Ovary (tissue), 9 donors: Measurements from ENCODE around the gene ITGAE. TPM values are rescaled to one million over a fixed set of nuclear protein-coding genes. Genes with fewer than 3 reads are reported as not detected.
"Not testable (repeated sequence)": the region's sequence is repeated elsewhere in the genome, so short reads cannot be mapped to it uniquely, and the experiment has no call there.

ENCODE experiments used
- DNase-seq, 5 donors: peaks; one replicate each; pipeline ENCODE4 v3.0.0-alpha.2; 2019 to 2020
- H3K27ac ChIP-seq, 2 donors: fragments of 200-600 bp; one replicate each; pipeline versions ENCODE4 v1.5.1 to v1.8.0; 2019 to 2022
- H3K27me3 ChIP-seq: fragments of 200-600 bp; one replicate; pipeline ENCODE4 v1.8.0; 2022
- H3K36me3 ChIP-seq: fragments of 200-600 bp; sonication (generic); one replicate; pipeline ENCODE4 v1.5.1; 2019
- H3K4me1 ChIP-seq: one replicate; pipeline ENCODE4 v1.8.1; 2013; ENCODE audit warnings: mild to moderate bottlenecking, moderate library complexity; ENCODE audit not compliant: insufficient read depth
- H3K4me3 ChIP-seq: fragments of 200-600 bp; sonication (generic); one replicate; pipeline ENCODE4 v1.5.1; 2017
- H3K9me3 ChIP-seq, 2 donors: fragments of 200-600 bp in 1 of 2; sonication (generic) in 1 of 2; one replicate each; pipeline versions ENCODE4 v1.5.1 to v1.8.1; 2013 to 2019; ENCODE audit warnings: mild to moderate bottlenecking in 1 of 2, moderate library complexity in 1 of 2
- CTCF ChIP-seq, 3 donors: fragments of 450-650 bp in 2 of 3; fragments of 200-600 bp in 1 of 3; IDR thresholded peaks; one replicate each; pipeline versions ENCODE4 v1.5.1 to v1.8.0; 2016 to 2022; ENCODE audit warnings: antibody characterized with exemption in 3 of 3, mild to moderate bottlenecking in 1 of 3
- EP300 ChIP-seq: sonication (generic); formaldehyde crosslinking; IDR thresholded peaks from one replicate; pipeline ENCODE4 v1.6.1; 2017; ENCODE audit warnings: antibody characterized with exemption
- POLR2A ChIP-seq: fragments of 450-650 bp; IDR thresholded peaks from one replicate; pipeline ENCODE4 v1.6.1; 2017; ENCODE audit warnings: antibody characterized with exemption, mild to moderate bottlenecking, moderate library complexity
- WGBS, 3 donors: extraction: QIAGEN DNeasy Blood & Tissue Kit in 1 of 3; methylation state at CpG; one replicate each; pipeline versions ENCODE4 v1.1.5 to v1.1.7; 2013 to 2017; 5-methylcytosine and 5-hydroxymethylcytosine counted together
- intact Hi-C, 4 donors: fragments of 100-400 bp; cut with DNase I; formaldehyde crosslinking; loops; one replicate each; pipeline versions ENCODE4 v1.11.0 to v1.15.1; 2022 to 2023
- polyA plus RNA-seq, 2 donors: library from polyadenylated mRNA; stranded (reverse); fragments of 200-250 nt in 1 of 2; fragments of 350-450 nt in 1 of 2; fragmentation: Illumina TruSeq in 1 of 2; extraction: RNeasy Lipid Tissue Mini Kit (QIAGEN cat#74804) in 1 of 2; gene quantifications; one replicate each; pipeline ENCODE4 v1.2.3, GENCODE V29; 2013 to 2014
- total RNA-seq, 7 donors: library from RNA; depleted of rRNA in 2 of 7; stranded (reverse); fragments of >200 nt in 2 of 7; fragmentation: NEBNext Ultra II Directional in 3 of 7; extraction: Animal tissue kit (Norgen Biotek cat#: 25700) in 3 of 7; gene quantifications; one replicate each; pipeline versions ENCODE4 v1.1.0 to v1.2.4, GENCODE V29; 2016 to 2023
- donor health status: DM: no; HTN: no; CAD: no; lungs with moderate emphysema.
- donor health status: DM: no; HTN: no; CAD: no.
- donor health status: Bipolar disorder and iron deficiency.
- donor health status: DM: yes; HTN: yes; CAD: no.
- donor health status: DM: no; HTN: no; CAD: no.
- donor health status: DM: yes; HTN: yes; CAD: no.

The ITGAE gene
- total and polyA plus RNA-seq, 9 donors: 13.3 to 27.0 (median 17.2) TPM

- 32 to 46% (median 40%) methylated on average over 6 of the region's 6 CpGs for WGBS, 3 donors
- H3K9me3 ChIP-seq: no peaks in the 10 kb centered on the region
- no peaks in the 10 kb centered on the region for H3K27me3 ChIP-seq
- no peaks in the 10 kb centered on the region for H3K36me3 ChIP-seq
- DNase-seq: peak in 3 of 5 donors; percentile 57 to 65 (median 58)
- TF ChIP-seq EP300 (no peak), CTCF (IDR thresholded peaks at IDR 0.05) (no peak), POLR2A (no peak)
- intact Hi-C loops: no loop called here
- H3K4me1 ChIP-seq: no peaks in the 10 kb centered on the region
- no peak overlapping the region for H3K27ac ChIP-seq
- H3K4me3 ChIP-seq: no peak overlapping the region
Measured at GRCh38 chr17:3792481-3792880, 8.5 kb downstream of the ITGAE start.

GRCh38 chr17:3788200-3788599, 12.8 kb downstream of the ITGAE start:
- H3K27me3 ChIP-seq: no peaks in the 10 kb centered on the region
- 84 to 96% (median 93%) methylated on average over 2 of the region's 2 CpGs for WGBS, 3 donors
- no peaks in the 10 kb centered on the region for H3K4me1 ChIP-seq
- no peak for DNase-seq
- H3K9me3 ChIP-seq: no peaks in the 10 kb centered on the region
- no peaks in the 10 kb centered on the region for H3K36me3 ChIP-seq
- H3K27ac ChIP-seq: no peak overlapping the region
- intact Hi-C loops: no loop called here
- H3K4me3 ChIP-seq: no peak overlapping the region
- TF ChIP-seq POLR2A (no peak), EP300 (no peak), CTCF (IDR thresholded peaks at IDR 0.05) (no peak)

GRCh38 chr17:3785323-3785722, 15.7 kb downstream of the ITGAE start:
- DNase-seq, H3K27ac ChIP-seq, H3K36me3 ChIP-seq, intact Hi-C loops, H3K4me3 ChIP-seq, H3K27me3 ChIP-seq, H3K9me3 ChIP-seq, H3K4me1 ChIP-seq: not testable (repeated sequence)
- WGBS, 3 donors: 81 to 89% (median 86%) methylated on average over 5 of the region's 5 CpGs

- DNase-seq: no peak
- no peaks in the 10 kb centered on the region for H3K4me1 ChIP-seq
- 90 to 93% (median 90%) methylated on average over 8 of the region's 8 CpGs for WGBS, 3 donors
- intact Hi-C loops: no loop called here
- no peak overlapping the region for H3K27ac ChIP-seq
- H3K4me3 ChIP-seq: no peak overlapping the region
- TF ChIP-seq EP300 (no peak), CTCF (IDR thresholded peaks at IDR 0.05) (no peak), POLR2A (no peak)
- H3K9me3 ChIP-seq: no peaks in the 10 kb centered on the region
- H3K36me3 ChIP-seq: no peaks in the 10 kb centered on the region
- H3K27me3 ChIP-seq: no peaks in the 10 kb centered on the region
Measured at GRCh38 chr17:3782751-3783150, 18.2 kb downstream of the ITGAE start.

GRCh38 chr17:3780986-3781385, 20.0 kb downstream of the ITGAE start:
- no peak overlapping the region for H3K27ac ChIP-seq
- intact Hi-C loops: no loop called here
- WGBS, 3 donors: 72 to 81% (median 77%) methylated on average over 6 of the region's 6 CpGs
- H3K4me3 ChIP-seq: no peak overlapping the region
- no peak for DNase-seq
- TF ChIP-seq POLR2A (no peak), CTCF (IDR thresholded peaks at IDR 0.05) (no peak), EP300 (no peak)
- H3K9me3 ChIP-seq: no peaks in the 10 kb centered on the region
- H3K4me1 ChIP-seq: no peaks in the 10 kb centered on the region
- H3K36me3 ChIP-seq: no peaks in the 10 kb centered on the region
- no peaks in the 10 kb centered on the region for H3K27me3 ChIP-seq
